T1000 (cell line): ENCODE data around the gene SLBP.
"Not testable (repeated sequence)": the region's sequence is repeated elsewhere in the genome, so short reads cannot be mapped to it uniquely, and the experiment has no call there.

Source experiments
- DNase-seq: peaks from one replicate; lab custom pipeline; 2025; ENCODE audit warnings: mixed read lengths; lab: John Stamatoyannopoulos, UW

SLBP gene

DNA sequence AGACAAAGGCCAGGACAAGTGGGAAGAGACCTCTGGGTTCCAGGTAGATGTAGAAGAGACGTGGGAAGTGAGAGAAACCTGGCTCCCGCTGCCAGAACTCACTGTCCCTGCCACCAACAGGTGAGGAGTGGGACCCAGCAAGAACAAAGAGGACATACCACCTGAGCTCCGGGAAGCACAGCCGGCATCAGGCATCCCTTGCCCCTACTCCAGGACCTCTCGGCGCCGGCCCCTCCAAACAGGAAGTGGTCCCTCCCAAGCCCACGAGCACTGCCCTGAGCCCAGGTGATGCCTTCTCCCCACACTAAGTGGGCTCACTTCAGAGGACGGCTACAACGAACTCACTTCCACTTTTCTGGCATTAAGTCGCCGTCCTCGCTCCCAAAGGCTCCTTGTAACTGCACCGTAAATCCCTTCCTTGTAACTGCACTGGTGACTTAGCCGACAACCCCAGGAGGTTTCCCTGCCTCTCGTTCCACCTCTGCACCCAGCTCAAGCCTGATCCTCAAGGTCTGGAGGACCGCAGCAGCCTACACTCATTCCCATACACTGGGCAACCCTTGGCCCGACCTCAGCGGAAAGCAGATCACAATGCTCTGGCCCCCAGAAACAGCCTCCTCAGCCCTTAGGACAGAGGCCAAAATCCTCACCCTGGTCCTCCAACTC, 36.9 kb downstream of the SLBP start:
- DNase-seq = no peak

DNA sequence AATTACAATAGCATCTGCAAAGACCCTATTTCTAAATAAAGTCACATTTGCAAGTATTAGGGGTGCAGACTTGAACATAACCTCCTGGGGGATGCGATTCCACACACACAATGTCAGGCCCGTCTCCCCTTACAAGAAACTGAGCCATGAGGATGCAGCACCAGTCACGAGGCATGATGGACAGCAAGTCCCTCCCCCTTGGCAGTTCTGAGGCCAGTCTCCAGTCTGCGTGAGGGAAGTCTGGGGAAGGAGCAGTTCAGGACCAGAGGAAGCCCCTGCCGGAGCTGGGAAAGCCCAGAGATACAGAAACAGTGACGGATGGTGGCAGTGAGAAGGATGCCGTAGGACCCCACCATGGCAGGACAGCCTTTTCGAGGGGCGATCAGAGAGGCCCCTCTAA, 37.4 kb downstream of the SLBP start:
- DNase-seq = no peak

DNA sequence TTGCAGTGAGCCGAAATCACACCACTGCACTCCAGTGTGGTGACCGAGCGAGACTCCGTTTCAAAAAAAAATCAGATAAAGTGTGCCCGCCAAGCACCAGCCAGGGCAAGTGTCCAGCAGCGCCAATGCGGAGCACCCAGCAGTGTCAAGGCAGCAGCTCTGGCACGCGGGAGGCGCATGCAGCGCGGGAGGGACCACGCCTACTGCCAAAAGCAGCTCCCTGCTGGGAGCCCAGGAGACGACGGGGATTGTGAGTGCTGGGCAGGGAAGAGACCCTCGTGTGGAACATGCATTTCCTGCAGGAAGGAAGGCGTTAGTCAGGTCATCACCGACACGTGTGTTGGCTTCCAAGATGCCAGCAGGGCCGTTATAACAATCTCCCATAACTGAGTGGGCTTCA, 38.4 kb downstream of the SLBP start:
- no peak for DNase-seq

DNA sequence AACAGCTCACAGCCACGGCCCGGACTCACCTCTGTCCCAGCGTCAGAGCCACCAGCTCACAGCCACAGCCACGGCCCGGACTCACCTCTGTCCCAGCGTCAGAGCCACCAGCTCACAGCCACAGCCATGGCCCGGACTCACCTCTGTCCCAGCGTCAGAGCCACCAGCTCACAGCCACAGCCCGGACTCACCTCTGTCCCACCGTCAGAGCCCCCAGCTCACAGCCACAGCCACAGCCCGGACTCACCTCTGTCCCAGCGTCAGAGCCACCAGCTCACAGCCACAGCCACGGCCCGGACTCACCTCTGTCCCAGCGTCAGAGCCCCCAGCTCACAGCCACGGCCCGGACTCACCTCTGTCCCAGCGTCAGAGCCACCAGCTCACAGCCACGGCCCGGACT, 41.1 kb downstream of the SLBP start:
- DNase-seq = not testable (repeated sequence)

DNA sequence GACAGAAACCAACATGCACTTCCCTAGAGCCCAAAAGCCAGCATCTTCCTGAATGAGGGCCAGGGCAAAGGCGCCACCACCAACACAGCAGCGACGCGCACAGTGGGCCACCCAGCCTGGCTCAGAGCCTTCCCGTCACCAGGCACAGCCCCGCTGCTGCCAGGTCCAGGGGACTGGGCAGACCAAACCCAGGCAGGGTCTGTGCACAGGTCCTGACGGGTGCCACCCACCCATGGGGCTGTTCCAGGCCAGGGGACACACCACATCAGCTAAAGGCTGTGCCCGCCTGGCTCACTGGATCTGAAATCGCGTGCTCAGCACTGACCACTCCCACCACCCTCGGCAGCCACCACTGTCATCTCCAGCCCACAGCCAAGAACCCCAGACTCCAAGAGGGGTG, 41.8 kb downstream of the SLBP start:
- no peak for DNase-seq

DNA sequence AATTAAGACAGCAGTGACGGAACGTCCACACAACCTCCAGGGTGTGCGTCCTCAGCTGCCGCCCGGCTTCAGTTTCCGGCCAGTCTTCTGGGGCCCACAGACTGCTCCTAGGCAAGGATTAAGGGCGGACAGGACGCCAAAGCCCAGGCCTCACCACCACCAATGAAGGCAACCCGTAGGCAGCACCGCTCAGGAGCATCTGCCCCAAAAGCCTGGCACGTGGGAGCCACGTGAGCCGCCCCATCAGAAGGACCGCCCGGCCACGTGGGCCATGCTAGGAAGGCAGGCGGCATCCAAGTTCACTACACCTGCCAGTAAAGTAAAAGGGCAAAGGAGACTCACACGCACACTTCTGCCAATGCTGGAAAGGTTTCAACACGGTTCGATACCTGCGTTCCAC, 42.3 kb downstream of the SLBP start:
- no peak for DNase-seq

DNA sequence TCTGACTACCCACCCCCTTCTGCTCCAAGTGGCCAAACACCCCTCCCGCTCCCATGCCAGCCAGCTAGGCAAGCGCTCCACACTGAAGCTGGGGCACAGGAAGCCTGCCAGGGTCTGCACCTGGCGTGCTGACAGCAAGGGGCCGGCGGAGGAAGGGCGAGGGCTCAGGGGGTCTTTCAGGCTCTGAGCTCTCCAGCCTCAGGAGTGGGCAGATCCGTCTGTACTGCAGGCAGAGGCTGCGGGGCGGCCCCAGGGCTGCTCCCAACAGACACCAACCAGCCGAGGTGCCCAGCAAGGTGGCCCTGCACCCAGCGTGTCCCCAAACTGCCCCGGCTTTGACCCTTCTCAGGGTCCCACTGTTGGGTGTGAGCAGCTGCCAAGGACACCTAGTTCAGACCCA, 42.8 kb downstream of the SLBP start:
- DNase-seq = no peak

DNA sequence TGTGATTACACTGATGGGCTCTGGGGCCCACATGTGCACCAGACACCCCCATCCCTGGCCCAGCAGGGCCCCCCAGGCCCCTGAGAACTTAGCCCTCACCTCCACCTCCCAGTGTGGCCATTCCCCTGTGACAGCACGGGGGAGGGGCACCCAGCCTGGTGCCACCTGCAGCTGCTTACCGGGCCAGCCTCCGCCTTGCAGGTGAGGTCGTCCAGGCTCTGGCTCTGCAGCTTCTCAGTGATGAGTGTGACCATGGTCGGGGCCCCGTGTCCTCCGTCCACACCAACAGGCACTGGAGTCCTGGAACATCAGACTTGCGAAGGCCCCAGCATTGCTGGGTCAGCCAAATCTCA, 43.7 kb downstream of the SLBP start:
- DNase-seq = no peak

DNA sequence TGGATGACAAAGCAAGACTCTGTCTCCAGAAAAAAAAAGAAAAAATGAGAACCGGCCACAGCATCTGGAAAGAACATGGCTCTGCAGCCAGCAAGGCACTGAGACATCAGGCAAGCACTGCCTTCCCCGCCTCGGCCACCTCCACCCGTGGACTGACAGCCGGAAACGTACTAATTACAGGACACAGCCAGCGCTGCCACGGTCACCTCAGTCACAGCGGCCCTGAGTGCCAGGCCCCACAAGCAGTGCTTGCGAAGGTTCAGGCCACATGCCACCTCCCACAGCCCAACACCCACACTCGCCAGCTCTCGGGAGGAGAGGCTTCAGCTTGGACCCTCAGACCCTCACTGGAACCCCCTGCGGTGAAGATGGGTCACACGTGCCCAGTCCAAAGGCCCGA, 44.8 kb downstream of the SLBP start:
- no peak for DNase-seq

DNA sequence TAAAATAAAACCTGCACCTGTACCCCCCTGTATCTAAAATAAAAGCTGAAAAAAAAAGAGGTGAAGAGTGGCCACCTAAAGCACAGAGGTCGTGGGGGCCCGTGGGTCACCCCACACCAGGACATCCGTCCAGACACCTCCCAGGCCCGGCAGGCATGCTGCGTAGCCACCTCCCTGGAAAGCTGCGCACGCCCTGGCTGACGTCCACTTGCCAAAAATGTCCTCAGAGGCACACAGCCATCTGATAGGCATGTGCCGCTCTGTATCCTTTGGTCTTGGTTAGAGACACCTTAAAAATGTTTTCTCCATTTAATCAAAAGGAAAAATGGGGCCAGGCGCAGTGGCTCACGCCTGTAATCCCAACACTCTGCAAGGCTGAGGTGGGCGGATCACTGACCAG, 45.7 kb downstream of the SLBP start:
- no peak for DNase-seq

DNA sequence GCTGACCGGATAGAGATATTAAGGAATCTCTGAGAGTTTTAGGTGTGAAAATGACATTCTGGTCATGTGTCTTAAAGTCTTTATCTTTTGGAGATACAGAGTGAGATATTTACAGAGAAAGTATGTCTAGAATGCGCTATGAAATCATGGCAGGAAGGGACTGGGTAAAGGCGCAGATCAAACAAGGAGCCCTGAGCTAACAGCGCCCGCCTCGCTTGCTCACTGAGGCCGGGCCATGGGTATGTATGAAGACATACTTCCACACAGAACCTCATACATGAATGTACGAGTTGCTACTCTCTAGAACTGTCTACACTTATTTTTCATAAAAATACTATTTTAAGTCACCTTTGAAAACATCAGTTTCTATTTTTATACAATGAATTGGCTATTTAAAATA, 48.0 kb downstream of the SLBP start:
- DNase-seq = no peak

DNA sequence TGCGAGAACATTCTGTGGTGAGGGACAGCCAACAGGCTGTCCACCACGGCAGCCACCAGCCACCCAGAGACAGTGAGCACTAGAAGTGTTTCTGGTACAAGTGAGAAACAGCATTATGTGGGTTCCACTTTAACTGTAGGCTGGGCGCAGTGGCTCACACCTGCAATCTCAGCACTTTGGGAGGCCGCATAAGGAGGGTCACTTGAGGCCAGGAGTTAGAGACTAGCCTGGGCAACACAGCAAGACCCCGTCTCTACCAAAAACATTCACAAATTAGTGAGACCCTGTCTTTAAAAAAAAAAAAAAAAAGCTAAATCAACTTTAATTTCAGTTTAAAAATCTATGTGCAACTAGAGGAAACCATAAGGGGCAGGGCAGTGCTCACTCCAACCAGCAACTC, 48.6 kb downstream of the SLBP start:
- no peak for DNase-seq

DNA sequence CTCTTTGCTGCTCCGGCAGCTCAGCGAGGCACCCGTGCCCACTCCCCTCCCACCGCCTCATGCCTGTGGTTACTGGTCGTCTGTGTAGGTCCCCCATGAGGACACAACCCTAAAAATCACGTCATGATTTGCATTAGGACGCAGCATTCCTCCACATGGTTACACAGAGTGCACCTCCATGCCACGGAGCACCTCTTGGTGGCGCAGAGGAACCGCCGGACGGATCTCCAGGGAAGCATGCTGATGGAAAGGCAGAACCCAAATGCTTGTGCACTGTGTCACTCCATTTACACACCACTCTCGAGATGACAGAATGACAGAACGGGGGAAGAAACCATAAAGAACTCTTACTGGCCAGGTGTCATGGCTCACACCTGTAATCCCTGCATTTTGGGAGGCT, 50.4 kb downstream of the SLBP start:
- DNase-seq = no peak

DNA sequence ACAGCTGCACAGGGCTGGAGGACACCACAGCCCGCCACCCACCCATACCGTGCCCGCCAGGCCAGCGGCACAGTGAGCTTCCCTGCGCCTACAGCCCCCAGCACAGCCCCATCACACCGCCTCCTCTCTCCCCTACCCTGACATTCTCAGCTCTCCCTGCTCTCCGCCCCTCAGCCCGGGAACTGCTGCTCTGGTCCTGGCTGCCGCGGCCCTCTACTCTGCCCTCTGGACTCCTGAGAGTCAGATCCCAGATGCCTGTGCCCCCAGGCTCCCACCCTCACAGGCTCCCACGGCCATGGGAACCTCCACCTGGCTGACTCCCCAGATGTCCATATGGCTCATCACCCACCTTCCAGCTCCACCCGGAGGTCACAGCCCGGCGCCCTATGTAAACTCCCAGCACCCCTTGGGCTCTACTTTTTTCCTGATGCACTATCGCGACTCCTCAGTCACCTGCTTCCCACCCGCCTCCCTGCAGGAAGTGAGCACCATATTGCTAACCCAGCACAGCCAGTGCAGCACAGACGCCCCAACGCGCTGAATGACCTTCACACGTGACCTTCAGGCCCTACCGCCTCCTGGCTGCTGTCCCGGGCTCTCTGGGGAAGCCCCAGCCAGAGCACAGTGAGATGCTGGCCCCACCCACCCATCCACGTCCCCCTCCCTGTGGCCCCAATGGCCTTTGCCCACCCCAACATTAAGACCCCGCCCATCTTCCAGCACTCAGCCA, 51.0 kb downstream of the SLBP start:
- no peak for DNase-seq

DNA sequence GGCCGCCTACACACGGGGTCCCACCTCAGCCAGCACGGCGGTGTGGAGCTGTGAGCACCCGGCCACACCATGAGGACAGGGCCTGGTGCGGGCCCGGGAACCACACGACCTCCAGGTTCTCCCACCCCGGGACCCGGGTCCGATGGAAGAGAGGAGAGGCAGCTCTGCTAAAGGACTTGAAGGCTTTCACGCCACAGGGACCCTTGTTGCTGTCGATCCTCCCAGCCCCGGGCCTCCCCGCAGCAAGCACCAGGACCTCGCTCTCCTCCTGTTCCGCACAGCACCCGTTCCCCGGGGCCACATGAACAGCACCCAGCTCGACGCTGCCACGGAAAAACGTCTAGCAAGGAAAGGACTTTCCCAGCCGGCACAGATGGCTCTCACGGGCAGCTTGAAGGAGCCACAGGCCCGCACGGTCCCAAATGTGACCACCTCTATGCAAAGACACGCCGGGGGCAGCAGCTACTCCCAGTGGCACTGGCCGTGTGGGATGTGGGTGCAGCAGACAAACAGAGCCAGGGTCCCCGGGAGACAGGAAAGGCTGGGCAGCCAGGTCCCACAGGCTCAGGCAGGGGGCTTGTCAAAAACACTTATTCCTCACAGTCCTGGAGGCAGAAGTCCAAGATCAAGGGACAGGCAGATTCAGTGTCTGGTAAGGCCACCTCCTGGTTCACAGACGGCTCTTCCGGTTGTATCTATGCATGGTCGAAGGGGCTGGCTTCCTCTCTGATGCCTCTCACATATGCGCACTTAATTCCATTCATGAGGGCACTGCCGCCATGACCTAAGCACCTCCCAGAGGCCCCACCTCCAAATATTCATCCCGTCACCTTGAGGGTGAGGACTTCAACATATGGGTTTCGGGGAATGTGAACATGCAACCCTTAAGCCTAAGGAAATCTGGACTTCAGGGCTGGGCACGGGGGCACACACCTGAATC, 52.7 kb downstream of the SLBP start:
- DNase-seq = no peak

DNA sequence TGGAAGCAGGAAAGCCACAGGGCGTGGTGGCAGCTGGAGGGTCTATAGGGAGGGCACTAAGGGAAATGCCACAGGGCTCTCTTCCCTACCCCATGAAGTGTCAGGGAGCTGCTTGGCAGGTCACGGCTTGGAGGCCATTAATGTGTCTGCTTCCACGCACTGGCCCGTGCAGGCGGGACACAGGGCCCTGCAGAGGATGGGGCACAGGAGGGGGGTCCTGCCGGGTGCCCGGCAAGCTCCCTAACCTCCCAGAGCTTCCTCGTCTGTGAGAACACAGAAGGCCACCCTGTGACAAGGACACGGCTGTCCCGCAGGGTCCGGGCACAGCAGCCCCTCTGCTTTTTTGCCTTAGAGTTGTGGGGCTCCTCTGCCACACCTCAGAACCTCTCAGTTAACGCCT, 53.5 kb downstream of the SLBP start:
- no peak for DNase-seq

DNA sequence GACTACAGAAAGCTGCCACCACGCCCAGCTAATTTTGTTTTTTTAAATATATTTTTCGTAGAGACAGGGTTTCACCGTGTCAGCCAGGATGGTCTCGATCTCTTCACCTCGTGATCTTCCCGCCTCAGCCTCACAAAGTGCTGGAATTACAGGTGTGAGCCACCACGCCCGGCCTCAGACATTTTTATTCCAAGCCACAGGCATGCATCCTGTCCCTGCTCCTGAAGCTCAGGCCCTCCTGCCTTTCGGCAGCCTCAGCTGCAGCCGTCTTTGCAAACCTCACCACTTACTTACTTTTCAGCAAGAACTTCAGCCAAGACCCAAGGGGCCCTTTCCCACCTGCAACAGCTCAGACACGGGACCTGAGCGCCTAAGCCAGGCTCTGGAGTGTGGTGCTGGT, 54.0 kb downstream of the SLBP start:
- no peak for DNase-seq

DNA sequence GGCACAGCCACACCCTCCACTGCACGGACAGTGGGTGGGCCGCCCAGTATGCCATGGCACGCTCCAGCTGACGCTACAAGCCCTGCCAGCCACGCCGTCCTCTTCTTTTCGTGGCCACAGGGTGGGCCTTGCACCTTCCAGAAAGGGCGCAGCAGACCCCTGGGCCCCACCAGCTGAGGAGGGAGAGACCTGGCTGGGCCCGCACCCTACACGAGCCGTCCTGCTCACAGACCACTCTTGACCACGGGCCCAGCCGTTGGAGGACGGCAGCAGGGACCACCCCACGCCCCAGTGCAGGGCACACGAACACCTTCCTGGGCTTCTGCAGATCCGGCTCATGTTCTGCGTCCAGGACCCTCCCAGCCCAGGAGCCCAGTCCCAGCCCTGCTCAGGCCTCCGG, 55.1 kb downstream of the SLBP start:
- no peak for DNase-seq

DNA sequence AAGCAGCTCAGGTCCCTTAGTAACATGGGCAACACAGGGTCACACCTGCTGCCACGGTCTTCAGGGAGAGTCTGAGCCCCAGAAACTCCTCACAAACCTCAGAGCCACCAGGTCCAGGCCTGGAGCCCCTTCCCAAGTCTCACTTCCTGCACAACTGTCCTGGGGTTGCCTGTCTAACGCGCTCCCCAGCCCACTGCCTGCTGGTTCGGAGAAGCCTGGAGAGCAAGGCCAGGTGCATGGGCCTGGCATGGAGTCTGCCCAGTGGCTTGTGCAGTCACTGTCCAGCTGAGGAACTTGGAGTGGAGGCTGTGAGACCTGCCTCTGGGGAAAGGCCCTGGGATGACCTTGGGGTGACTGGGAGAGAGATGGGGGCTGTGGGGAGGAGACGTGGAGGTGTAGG, 56.0 kb downstream of the SLBP start:
- DNase-seq = no peak

DNA sequence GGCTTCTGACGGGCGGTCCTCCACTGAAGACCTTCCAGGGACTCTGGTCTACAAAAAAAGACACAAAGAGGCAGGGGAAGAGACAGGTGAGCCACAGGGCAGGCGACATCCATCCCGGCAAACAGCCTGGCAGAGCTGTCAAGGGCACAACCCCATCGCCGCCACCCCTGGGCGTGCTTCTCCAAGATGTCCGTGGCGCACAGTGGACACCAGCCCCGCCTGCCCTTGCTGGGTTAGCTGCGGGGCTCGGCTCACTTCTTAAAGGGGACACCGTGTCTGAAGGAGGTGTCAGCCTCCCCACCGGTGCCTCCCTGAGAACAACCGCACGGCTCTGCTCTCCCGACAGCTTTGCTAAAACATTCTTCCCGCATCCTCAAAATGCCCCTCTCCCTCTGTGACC, 56.4 kb downstream of the SLBP start:
- no peak for DNase-seq

DNA sequence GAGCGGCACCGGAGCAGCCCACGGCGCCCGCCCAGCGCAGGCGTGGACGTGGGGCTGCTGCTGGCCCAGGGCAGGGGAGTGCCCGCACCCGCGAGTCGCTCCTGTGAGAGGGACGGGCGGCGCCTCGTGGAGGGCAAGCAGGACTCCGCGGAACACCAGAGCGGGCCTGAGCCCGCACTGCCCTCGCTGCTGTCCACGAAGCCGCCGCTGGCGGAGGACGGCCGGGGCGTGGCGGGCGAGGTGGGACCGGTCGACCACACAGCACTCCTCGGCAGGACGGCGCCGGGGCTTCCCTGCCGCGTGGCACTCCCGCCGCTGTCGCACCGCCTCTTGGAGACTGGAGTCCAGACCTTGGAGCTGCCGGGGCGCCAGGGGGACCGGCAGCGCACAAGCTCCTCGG, 57.0 kb downstream of the SLBP start:
- no peak for DNase-seq

DNA sequence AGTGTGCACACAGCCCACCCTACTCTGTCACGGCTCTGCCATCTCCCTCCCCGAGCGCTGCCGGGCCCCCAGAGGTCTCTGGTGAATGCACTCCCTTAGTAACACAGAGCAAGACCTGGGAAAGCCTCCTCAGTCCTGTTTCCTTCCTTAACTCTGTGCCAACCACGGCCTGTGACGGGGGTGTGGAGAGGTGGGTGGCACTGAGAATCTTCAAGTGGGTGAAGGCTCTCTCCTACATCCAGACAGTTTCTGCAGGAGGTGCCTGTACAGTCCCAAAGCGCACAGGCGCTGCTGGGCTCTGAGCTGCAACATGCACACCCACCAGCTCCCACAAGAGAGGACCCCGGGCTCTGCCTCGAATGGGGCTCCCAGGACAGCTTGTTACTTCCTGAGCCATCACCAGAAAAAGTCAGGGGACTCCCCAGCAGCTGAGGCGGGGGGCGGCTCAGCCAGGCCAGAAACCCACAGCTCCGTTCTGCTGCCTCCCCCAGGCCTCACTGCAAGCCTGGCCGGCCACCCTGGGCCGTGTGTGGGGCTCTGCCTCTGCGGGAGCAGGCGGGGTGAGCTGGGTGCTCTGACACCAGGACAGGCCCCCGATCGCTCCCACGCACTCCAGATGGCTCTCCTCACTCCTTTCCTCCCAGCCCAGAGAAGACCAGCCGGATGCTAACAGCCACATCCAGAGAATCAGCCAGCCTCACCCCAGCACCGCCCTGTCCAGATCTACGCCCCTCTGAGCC, 57.7 kb downstream of the SLBP start:
- no peak for DNase-seq
